ENCODE measurements around the gene RETREG3.
"Not testable (repeated sequence)": the region's sequence is repeated elsewhere in the genome, so short reads cannot be mapped to it uniquely, and the experiment has no call there.

The RETREG3 gene

DNA sequence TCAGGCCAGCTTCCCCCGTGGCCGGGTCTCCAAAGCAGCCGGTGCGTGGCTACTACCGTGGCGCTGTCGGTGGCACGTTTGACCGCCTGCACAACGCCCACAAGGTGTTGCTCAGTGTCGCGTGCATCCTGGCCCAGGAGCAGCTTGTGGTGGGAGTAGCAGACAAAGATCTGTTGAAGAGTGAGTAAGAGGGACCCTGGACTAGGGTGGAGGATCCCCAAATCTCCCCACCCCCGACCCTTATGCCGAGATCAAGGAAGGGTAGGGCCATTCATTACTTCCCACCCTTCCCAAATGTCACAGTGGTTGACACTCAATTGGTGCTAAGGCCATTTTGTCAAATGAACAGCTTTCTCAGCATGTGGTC is 46.0 kb downstream of the RETREG3 start:
- DNase-seq (ENCODE audit: low read depth): no peak
- H3K4me3 ChIP-seq (ENCODE audit: low read length): peak overlapping the region; percentile 95
- TF ChIP-seq, protein P1, sequence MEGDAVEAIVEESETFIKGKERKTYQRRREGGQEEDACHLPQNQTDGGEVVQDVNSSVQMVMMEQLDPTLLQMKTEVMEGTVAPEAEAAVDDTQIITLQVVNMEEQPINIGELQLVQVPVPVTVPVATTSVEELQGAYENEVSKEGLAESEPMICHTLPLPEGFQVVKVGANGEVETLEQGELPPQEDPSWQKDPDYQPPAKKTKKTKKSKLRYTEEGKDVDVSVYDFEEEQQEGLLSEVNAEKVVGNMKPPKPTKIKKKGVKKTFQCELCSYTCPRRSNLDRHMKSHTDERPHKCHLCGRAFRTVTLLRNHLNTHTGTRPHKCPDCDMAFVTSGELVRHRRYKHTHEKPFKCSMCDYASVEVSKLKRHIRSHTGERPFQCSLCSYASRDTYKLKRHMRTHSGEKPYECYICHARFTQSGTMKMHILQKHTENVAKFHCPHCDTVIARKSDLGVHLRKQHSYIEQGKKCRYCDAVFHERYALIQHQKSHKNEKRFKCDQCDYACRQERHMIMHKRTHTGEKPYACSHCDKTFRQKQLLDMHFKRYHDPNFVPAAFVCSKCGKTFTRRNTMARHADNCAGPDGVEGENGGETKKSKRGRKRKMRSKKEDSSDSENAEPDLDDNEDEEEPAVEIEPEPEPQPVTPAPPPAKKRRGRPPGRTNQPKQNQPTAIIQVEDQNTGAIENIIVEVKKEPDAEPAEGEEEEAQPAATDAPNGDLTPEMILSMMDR (conservative IDR thresholded peaks at IDR 0.05; ENCODE audit: low read length): no peak

DNA sequence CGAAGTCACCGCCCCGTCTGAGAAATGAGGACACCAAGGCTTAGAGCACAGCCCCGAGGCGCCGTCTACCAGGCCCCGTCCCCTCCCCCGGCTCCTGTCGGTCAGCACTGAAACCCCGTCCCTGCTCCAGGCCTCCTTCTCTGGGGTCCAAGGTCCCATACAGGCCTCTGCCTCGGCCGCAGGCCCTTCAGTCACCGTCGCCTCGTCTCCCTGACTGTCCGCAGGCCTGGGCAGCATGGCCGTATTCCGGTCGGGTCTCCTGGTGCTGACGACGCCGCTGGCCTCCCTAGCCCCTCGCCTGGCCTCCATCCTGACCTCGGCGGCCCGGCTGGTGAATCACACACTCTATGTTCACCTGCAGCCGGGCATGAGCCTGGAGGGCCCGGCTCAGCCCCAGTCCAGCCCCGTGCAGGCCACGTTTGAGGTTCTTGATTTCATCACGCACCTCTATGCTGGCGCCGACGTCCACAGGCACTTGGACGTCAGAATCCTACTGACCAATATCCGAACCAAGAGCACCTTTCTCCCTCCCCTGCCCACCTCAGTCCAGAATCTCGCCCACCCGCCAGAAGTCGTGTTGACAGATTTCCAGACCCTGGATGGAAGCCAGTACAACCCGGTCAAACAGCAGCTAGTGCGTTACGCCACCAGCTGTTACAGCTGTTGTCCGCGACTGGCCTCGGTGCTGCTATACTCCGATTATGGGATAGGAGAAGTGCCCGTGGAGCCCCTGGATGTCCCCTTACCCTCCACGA is 46.6 kb downstream of the RETREG3 start:
- DNase-seq (ENCODE audit: low read depth): peak; percentile 25
- TF ChIP-seq, protein P1 (conservative IDR thresholded peaks at IDR 0.05; ENCODE audit: low read length): no peak
- peak overlapping the region; percentile 95 for H3K4me3 ChIP-seq (ENCODE audit: low read length)

DNA sequence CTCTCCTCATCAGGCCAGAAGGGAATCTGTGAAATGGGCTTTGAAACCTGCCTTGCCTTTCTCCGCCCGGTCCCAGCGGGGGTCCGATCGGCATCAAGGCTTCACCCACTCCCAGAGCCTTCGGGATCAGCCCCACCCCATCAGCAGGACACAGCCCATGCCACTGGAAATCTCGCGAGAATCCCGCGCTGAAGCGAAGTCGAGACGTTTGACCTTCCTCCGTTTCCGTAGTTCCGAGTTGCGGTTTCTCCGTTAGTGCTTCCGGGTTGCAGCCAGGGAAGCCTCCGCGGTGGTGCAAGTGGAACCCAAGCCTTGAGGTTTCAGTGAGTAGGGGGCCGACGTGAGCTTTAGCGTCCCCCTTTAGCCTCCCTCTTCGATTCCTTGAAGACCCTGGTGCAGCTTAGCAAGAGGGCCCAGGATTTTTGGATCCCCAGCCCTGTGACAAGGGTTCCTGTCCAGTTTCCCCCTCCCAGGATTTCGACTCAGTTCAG is 47.2 kb downstream of the RETREG3 start, which contains the start of gene COASY:
COASY (plus strand) TSS at position 252 of the 491 bp plus-strand sequence. CDS start 475 bp downstream, outside the sequence.
- peak; percentile 97 for DNase-seq (ENCODE audit: low read depth)
- TF ChIP-seq, protein P1 (conservative IDR thresholded peaks at IDR 0.05; ENCODE audit: low read length): no peak
- H3K4me3 ChIP-seq (ENCODE audit: low read length): peak within 1 kb of the TSS; percentile 95

DNA sequence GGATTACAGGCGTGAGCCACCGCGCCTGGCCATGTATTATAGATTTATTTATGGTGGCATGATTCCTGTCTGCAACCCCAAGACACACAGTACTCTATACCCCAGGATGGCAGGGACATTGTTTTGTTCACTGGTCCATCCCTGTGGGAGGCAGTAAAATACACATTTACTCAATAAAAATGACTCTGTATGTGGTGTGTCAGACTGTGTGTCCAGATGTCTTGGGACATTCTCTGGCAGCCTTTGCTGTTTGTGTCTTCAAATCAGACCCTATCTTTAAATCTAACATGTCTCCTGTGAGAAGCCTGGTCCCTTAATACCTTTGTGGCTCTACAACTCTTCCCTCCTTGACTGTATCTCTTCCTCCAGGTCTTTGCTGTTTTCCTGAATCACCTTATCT is 48.9 kb downstream of the RETREG3 start:
- H3K4me3 ChIP-seq (ENCODE audit: low read length): no peak overlapping the region
- no peak for DNase-seq (ENCODE audit: low read depth)
- TF ChIP-seq, protein P1 (conservative IDR thresholded peaks at IDR 0.05; ENCODE audit: low read length): no peak

DNA sequence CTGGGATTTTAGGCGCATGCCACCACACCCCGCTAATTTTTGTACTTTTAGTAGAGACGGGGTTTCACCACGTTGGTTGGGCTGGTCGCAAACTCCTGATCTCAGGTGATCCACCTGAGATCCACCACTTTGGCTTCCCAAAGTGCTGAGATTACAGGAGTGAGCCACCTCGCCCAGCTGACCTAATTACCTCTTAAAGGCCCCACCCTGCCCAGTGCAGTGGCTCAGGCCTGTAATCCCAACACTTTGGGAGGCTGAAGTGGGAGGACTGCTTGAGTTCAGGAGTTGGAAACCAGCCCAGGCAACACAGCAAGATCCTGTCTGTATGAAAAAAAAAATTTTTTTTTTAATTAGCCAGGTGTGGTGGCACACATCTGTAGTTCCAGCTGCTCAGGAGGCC is 50.1 kb downstream of the RETREG3 start:
- TF ChIP-seq, protein P1 (conservative IDR thresholded peaks at IDR 0.05; ENCODE audit: low read length): no peak
- no peak overlapping the region for H3K4me3 ChIP-seq (ENCODE audit: low read length)
- no peak for DNase-seq (ENCODE audit: low read depth)

DNA sequence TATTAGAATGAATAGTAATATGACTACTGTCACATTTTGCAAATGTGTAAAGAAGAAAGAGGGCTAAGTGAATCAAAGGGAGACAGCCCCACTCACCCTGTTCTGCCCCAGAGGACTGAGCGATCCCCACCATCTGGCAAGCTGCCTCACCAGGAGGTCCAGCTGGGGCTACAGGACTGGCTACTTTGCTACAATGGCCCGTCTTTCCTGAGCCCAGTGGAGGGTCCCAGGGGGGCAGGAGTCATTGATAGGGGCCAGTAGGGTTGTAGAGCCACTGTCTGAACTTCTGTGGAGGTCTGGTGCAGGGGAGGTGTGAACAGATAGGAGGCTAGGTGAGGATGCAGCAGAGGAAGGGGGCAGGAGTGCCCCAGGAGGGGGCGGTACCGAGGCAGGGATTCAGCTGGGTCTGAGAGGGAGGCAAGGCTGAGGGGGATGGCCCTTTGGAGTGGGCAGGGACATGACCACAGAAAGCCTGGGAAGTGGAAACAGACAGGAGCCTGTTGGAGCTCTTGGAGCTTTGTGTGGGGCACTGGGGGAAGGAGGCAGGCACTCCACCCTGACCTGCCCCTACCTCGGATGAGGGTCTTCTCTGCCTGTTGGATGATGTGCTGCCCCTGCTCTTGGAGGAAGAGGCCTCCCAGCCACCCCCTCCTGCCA is 53.1 kb downstream of the RETREG3 start:
- TF ChIP-seq, protein P1 (conservative IDR thresholded peaks at IDR 0.05; ENCODE audit: low read length): 0 out of 2 replicates have a peak, but pooled peaks have one; percentile 14
- DNase-seq (ENCODE audit: low read depth); H3K4me3 ChIP-seq (ENCODE audit: low read length): not testable (repeated sequence)
